T-helper 1 cell treated with Interleukin-12 subunit alpha and Interleukin-12 subunit beta and Interleukin-4 antibody, amounts not matched to agents 30 ng/mL and 1 ng/mL, for 36 hours (primary cell): ENCODE measurements around the gene SFXN1. TPM values are rescaled to one million over a fixed set of nuclear protein-coding genes. Genes with fewer than 3 reads are reported as not detected.

Experiments
- intact Hi-C: fragments of 100-400 bp; cut with micrococcal nuclease; formaldehyde crosslinking; loops from one replicate; pipeline ENCODE4 v1.15.1; 2024
- total RNA-seq: library from RNA; stranded (reverse); gene quantifications from 2 replicates; pipeline ENCODE4 v1.2.3, GENCODE V29; 2022

The SFXN1 gene
- total RNA-seq, 1 donor from 2014 or later = 194 TPM

DNA sequence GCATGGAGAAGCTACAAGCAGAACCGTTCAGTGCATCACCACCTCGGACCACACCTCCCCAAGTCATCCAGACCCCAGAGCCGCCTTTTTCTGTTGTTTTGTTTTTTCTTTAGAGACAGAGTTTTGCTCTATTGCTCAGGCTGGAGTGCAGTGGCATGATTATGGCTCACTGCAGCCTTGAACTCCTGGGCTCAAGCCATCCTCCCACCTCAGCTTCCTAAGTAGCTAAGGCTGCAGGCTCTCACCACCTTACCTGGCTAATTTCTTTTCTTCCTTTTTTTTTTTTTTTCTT is 13.5 kb upstream of the SFXN1 start:
- intact Hi-C loops = loop anchor here (1.0 kb wide), 1 partner anchor 13 kb away; the partner anchor contains the start of gene SFXN1

DNA sequence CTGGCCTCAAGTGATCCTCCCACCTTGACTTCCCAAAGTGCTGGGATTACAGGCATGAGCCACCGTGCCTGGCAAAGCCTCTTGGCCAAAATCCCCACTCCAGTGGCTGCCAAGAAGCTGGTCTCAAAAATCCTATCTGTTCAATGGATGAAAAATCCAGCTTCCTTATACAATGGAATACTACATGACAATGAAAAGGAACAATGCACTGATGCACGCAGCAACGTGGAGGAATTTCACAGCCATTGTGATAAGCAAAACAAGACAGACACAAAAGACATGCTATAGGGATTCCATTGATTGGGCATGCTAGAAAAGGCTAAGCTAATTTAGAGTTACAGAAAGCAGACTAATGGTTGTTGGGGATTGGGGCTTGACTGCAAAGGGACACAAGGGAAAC is 13.1 kb upstream of the SFXN1 start:
- intact Hi-C loops = no loop called here

DNA sequence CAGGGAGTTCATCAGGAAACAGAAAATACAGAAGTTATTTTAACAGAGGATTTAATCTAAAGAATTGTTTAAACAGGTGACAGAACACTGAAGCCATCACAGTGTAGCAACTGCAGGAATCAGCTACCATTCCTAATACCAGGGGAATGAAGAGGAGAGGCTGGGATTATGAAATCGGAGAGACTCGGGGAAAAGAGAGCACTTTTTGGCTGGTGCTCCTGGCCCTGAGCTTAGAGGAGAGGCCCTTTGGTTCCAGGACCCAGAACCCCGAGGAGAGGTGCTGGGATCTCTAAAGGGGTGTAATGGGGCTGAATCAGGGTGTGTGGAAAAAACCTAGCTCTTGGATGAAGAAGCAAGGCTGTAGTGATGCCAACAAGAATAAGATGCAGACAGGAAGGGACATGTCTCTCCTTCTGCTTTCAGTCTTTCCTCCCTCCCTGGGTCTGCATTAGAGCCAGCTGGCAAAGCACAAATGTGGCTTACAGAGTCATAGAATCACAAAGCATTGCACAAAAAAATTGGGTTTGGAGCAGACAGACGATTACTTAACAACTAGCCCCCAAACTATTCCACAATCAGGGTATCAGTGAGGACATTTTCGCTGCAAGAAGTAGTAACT is 11.6 kb upstream of the SFXN1 start:
- intact Hi-C loops = no loop called here

DNA sequence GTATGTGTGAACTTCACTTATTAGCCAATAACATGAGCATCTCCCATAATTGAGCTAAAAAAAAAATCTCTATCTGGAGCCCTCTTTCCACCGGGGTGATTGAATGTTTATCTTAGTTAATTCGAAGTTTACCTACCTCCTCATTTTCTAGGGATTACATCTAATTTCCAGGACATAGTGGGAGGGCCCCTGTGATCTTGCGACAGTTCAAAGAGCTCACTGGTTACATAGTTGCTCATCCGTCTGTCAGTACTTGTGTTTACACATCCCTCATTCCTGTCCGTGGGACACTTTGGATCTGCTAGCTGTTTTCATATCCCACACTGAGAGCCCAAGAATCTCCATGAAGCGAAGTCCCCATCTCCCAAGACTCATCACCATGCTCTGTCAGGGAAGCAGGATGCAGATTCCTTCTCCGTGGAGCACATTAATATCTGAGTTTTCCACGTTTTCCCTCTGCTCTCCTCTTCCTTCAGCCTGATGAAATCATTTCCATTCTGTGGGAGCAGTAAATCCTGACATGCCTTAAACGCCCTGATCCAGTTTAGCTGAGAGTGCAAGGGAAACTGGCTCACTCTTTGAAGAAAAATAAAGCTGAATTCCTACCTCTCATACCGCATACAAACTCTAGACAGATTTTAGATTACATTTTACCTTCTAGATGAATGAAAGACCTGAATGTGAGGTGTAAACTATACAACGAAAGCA is 10.2 kb upstream of the SFXN1 start:
- intact Hi-C loops = no loop called here

DNA sequence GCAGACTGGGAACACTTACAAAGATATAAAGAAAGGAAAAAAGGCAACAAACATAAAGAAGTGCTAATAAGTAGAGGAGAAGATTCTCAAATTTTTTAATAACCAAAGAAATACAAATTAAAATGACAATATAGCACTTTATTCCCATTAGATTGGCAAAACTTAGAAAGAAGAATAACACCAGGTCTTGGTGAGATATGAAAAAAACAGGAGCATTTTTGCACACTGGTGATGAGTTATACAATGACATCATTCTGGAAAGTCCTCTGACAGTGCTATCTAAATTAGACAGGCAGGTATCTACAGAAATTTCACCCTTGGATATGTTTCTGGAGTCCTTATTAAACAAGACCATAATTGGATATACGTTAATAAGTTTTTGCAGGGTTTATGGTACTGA is 9.5 kb upstream of the SFXN1 start:
- intact Hi-C loops = no loop called here

DNA sequence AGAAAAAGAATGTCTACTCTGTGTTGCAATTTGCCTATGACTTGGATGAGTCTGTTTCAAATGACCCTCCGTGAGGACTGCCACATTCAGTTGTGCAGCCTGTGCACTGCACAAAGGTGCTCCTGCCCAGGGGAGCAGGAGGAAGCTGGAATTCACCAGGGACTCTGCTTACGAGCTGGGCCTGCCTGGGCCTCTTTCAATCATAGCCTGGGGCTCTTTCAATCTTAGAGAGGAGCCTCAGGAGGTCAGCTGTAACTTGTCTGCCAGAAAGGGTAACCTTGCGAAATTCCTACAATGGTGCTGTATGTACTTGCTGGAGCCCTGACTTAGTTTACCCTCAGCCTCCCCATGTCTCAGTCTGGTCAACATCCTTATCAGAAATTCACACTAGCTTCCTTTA is 8.4 kb upstream of the SFXN1 start:
- intact Hi-C loops = no loop called here

DNA sequence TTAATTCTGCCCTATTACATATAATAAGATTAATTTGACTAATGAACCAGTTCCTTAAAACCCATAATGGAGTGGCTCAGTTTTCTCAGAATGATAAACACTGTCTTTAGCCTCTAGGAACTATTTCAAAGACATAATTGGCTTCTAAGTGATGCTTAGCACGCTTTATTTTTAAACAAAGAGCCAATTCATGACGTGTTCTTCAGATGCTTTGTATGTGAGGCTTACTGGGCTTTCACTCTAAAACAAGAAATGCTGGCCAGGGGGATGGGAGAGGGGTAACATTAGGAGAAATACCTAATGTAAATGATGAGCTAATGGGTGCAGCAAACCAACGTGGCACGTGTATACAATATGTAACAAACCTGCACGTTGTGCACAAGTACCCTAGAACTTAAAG is 7.6 kb upstream of the SFXN1 start:
- intact Hi-C loops = no loop called here

DNA sequence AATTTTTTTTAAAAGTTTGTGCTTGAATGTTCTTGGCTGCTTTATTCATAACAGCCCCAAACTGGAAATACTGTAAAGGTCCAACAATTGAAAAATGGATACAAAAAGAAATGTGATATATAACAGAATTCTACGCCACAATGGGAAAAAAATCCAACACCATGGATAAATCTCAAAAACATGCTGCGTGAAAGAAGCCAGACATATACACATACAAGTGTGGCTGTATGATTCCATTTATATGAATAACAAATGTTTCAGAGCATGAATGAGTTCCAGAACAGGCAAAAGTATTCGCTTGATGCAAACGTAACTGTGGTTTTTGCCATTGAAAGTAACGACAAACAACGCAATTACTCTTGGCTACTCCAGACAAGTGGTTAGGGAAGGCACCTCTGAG is 7.2 kb upstream of the SFXN1 start:
- intact Hi-C loops = no loop called here

DNA sequence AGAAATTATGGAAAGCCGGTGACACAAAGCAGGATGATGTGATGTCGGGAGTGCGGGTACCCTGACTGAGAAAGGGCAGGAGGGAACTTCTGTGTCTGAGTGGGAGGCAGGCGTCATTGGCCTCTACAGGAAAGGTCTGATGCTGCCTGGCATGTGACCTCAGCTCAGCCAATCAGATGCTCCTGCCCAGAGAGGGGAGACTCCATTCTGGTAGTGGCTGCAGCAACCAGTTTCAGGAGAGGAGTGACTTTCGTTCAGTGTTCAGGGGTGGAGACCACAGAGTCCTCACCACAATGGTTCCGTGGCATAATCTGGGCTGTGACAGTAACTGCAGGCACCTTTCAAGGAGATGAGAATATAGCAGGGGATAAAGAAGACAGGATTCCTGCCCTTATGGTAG is 6.7 kb upstream of the SFXN1 start:
- intact Hi-C loops = no loop called here

DNA sequence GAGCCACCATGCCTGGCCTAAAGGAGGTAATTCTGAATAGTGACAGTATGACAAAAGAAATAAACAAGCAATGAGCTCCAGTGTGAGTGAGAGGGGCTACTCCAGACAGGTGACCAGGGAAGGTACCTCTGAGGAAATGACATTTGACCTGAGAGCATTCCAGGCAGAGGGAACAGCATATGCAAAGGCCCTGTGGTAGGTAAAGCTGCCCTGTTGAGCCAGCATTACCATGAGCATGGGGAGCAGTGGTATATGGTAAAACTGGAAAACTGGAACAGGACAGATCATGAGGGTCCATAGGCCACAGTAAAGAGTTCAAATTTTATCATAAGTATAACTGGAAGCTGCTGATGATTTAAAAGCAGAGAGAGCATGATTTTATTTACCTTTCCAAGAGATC is 6.0 kb upstream of the SFXN1 start:
- intact Hi-C loops = no loop called here

DNA sequence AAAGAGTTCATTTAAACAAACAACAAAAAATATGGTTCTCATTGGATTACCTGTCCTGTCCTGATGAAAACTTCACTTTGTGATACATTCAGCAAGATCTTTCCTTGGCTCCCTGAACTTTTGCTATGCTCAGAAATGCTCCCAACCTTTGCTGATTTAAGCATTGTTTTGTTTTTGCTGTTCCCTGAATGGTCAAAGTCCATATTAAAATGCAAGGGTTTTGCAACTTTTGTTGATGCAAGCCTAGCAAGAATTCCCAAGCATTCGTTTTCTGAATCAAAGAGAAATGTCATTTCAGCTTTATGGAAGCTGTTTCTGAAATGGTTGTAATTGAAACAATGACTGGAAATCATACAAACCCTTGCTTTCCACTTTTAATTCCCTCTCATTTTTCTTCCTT is 3.1 kb upstream of the SFXN1 start:
- intact Hi-C loops = no loop called here

DNA sequence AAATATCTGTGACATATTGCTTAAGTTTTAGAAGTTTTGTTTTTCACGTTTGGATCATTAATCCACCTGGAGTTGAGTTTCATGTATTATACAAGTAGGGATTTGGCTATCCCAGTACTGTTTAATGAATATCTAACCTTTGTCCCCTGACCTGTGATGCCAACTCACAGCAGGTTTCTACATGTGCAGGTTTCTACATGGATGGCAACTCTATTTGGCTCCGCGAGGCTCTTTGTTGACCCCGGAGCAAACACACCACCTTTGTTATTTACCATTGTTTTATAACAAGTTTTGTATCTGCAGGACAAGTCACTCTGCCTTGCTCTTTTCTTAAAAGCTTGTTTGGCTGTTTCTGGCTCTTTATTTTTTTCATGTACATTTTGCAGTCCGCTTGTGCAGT is 920 bp upstream of the SFXN1 start:
- intact Hi-C loops = no loop called here

DNA sequence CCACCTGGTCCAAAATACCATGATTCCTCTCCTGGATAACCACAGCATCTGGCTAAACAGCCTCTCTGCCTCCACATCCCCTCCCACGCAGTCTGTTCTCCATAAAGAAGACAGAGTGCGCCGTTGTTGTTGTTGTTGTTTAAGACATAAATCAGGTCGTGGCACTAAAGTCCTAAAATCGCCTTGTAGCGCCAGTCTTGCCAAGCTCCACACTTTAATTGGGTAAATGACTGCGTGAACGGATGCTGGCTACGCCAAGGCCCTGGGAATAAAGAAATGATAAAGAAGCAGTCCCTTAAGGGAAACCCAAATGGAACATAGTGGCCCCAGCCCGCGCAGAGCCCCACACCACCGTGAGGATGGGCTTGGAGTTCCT is 364 bp upstream of the SFXN1 start:
- intact Hi-C loops = loop anchor here (1.0 to 2.0 kb wide), 7 partner anchors 14 to 911 kb away; partner anchors contain the start of genes HIGD2A, HRH2 and NOP16

DNA sequence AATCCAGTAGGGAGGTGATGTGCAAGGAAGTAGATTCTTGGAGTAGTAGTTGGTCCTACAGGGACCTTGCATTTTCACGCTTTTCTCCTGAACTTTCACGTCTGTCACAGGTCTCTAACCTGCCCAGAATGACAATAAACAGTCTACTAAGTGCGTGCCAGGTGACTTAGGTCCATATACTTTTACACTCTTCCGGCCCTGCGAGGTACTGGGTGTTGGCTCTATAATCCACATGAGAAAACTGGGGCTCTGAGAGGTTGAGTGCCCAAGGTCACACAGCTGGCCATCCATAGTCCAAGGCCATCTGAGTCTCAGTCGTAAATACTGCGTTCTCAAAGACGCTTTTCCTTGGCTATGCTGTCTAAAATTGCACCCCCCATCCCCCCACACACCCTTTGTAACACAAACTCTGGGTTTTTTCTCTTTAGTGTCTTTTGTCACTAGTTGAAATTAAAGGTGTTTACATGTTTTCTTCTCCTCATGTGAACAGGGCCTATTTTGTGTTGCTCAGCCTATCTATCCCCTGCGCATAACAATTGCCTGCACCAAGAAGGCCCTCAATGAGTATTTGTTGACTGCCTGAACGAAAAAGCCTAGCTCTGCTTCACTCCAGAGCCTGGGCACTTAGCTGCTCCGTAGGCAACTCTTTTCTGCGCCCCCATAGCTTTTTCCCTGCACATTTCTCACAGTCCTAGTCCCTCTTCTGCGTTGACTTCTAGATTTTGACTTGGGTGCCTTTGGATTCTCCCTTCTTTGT is 943 bp downstream of the SFXN1 start:
- intact Hi-C loops = loop anchor here (2.0 kb wide), 2 partner anchors 217 to 909 kb away; partner anchors contain the start of genes HIGD2A and NOP16

DNA sequence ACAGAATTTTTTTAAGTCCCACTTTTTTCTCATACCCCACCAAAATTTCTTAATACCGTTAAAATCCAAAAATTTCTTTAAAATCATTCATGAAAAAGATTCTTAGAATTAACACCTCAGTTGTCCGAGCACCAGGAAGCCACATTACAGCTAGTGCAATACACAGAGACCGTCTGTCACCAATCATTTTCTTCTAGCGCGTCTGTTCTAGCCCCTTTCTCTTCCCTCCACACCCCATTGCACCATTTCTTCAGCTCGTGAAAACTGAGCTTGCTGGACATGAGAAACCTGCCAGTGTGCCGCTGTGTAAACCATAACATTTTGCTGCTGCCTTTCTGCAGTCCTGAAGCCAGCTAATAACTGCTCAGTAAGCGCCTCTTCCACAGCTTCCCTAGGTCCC is 5.0 kb downstream of the SFXN1 start:
- intact Hi-C loops = loop anchor here (10.0 kb wide), 1 partner anchor 1051 kb away; the partner anchor contains the start of gene RNF44

DNA sequence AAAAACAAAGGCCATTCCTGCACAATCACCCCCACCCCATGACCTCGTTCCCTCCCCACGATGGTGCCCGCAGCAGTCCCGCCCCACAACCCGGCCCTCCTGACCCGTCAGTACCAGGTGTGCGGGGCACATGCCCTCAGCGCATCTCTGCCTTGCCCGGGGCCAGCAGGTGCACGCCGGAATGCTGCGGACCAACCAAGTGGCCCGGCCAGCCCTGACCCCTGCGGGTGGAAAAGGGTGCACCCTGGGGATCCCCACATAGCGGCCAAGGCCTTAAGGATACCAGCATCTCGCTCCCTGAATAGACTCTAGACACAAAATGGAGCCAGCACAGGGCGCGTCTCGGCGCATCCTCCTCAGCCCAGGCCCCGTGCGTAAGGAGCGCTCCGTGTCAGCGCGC is 6.0 kb downstream of the SFXN1 start:
- intact Hi-C loops = loop anchor here (10.0 kb wide), 1 partner anchor 1050 kb away; the partner anchor contains the start of gene RNF44

DNA sequence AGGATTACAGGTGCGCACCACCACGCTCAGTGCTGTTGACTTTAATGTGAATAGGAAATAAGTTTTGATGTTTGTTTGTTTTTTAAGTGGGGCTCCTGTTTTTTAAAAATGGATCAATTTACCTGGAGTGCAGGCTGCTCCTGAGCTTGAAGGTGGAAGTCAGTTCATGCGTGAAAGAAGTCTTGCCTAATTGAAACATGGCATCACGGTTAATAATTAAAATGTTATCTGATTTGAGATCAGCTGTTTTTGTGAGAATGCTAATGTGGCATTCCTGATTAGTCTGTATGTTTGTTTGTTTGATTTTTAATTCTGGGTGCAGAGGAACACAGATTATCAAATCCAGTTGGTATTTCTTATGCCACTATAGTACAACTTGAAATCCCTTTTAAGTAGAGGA is 6.5 kb downstream of the SFXN1 start:
- intact Hi-C loops = loop anchor here (10.0 kb wide), 1 partner anchor 1050 kb away; the partner anchor contains the start of gene RNF44

DNA sequence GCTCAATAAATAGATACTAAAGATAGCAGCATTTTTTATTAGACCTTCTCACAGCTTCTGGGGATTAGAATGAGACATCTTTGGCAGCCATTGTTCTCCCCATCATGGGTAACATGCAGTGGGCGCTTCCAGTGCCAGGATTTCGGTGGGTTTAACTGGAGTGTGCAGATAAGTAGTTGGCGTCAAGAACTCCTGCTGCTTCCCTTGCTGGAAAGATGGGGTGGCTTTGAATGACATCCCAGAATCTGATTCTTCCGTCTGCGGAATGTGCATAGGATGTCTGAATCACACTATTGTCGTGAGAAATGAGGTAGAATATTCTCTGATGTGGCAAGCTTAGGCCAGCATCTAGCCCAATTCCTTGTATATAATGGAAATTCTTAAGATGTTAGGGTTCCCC is 7.3 kb downstream of the SFXN1 start:
- intact Hi-C loops = loop anchor here (10.0 kb wide), 1 partner anchor 1049 kb away; the partner anchor contains the start of gene RNF44

DNA sequence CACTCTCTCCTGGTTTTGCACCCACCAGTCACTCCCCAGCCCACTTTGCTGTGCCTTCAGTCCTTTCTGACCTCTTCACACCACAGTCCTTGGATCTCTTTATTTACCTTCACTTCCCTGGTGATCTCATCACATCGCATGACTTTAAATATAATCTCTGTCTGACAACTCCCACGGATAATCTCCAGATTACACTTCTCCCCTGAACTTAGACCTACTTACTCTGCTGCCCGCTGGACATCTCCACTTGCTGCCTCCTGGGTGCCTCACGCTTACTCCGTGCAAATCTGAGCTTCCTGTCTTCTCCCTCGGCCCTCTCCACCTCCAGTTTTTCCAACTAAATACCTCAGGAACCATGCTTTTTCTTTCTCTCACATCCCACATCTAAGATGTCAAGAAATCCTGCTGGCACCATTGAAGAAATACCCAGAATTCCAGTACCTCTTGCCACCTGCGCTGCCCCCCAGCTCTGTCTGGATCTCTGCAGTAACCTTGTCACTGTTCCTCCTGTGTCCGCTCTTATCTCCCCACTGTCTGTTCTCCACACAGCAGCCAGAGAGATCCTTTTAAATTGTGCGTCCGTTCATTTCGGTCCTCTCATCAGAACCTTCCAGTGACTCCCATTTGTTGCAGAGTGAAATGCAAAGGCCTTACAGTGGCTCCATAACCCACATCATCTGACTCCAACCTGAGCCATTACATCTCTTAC is 9.3 kb downstream of the SFXN1 start:
- intact Hi-C loops = loop anchor here (10.0 kb wide), 1 partner anchor 1047 kb away; the partner anchor contains the start of gene RNF44

DNA sequence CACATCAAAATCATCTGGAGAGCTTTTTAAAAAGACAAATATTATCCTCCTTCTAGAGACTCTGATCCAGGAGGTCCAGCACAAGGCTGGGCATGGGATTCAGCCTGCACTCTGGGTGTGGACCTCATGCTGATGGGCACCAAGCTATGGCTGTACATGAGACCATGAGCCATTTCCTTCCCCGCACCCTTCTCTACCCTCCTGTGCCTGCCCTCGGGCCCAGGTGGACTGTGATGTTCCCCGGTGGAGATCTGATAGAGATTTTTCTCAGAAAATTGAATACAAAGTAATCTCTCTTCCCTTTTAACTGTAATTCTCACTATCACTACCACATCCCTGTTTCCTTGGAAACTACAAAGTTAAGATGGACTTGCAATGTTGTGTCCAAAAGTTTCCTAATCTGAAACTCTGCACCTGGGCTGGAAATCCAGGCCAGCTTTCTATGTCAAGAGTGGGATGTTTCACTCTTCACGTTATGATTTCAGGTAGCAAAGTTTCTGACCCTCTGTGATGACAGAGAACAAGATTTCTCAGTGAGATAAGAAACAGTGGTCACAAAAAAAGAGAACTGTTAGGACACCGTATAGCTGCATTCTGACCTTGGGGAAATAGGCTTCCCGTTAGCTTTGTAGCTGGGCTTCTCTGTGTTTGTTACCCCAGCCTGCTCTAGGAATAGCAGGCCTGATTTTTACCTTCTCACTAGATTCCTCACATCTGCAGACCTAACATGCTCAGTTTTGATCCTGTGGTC is 11.5 kb downstream of the SFXN1 start:
- intact Hi-C loops = loop anchor here (10.0 kb wide), 1 partner anchor 1045 kb away; the partner anchor contains the start of gene RNF44

DNA sequence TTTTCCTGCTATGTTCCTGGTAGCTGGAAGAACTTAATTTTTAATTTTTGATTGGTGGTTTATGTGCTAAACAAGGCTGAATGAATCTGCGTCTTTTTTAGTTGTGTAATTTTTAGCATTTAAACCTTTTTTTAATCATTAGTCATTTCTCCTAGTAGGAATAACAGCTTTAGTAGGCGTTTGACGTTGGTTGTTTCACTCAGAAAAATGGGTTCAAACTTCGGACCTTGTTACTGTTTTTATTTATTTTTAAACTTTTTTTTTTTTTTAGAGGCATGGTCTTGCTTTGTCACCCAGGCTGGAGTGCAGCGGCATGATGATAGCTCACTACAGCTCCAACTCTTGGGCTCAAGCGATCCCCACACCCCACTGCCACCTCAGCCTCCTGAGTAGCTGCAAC is 12.9 kb downstream of the SFXN1 start:
- intact Hi-C loops = no loop called here
